Right lobe of liver (tissue), 4 donors: ENCODE results near the gene STK24.

Source experiments
- CTCF ChIP-seq, 4 donors: fragments of 200-600 bp in 3 of 4; fragments of 450-650 bp in 1 of 4; IDR thresholded peaks; one replicate each; pipeline versions ENCODE4 v1.5.1 to v1.8.0; 2016 to 2022; ENCODE audit warnings: antibody characterized with exemption in 4 of 4, mild to moderate bottlenecking in 2 of 4
- POLR2A ChIP-seq: fragments of 450-650 bp; IDR thresholded peaks from one replicate; pipeline ENCODE4 v1.6.1; 2017; ENCODE audit warnings: antibody characterized with exemption, mild to moderate bottlenecking
- donor health status: DM: no; HTN: no; CAD: no.
- donor health status: DM: no; HTN: no; CAD: no.
- donor health status: DM: no; HTN: yes; CAD: no.

GRCh38 chr13:98492335-98493041 lies 84.4 kb downstream of the STK24 start:
- TF ChIP-seq CTCF (IDR thresholded peaks at IDR 0.05) (no peak), POLR2A (no peak)
